Glomerular visceral epithelial cell (primary cell): ENCODE results near the gene GALNT9.
"Not testable (repeated sequence)": the region's sequence is repeated elsewhere in the genome, so short reads cannot be mapped to it uniquely, and the experiment has no call there.

Experiments
- DNase-seq: peaks from one replicate; pipeline ENCODE4 v3.0.0-alpha.2; 2016; ENCODE audit errors: extremely low spot score

The GALNT9 gene

DNA sequence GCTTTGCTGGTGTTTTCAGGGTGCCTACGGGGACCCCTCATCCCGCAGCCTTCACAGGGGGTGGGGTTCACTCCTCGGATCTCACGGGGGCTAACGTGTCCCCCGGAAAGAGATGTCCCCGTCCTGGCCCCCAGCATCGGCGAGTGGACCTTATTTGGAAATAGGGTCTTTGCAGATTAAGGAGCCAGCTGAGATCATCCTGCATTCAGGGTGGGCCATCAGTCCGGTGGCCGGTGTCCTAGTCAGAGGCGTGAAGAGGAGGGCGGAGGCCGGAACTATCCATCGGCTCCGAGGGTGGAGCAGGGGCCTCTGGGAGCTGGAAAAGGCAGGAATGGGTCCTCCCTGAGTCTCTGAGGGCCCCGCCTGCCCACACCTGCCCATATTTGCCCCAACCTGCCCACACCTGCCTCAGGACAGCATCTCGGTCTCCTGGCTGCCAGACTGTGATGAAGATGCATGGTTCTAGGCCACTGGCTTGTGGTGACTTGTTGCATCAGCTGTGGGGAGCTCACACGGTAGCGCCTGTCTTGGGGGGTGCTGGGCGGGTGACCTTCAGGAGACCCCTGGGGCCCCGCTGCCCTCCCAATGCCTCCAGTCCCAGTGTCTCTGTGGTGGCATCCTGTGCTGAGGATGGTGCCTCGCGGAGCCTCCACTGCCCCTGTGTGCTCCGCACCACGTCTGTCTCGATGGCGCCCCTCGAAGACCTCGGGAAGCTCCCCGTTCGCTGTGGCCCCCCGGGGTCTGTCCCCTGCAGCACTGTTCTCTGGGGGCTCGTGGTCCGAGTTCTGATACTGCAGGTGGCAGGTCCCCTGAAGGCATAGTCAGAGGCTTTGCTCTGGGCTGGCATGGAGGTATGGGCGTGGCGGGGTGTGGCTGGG is 170.5 kb downstream of the GALNT9 start:
- DNase-seq, result no peak

DNA sequence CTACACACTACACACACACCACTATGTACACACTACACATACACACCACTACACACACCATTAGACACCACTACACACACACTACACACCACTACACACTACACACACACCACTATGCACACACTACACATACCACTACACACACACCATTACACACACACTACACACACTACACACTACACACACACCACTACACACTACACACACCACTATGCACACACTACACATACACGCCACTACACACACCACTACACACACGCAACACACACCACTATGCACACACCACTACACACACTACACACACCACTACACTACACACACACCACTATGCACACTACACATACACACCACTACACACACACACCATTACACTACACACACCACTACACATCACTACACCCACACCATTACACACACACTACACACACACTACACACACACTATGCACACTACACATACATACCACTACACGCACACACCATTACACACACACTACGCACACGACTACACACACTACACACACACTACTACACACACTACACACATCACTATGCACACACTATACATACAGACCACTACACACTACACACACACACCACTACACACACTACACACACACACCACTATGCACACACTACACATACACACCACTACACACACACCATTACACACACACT is 171.5 kb downstream of the GALNT9 start:
- no peak for DNase-seq

DNA sequence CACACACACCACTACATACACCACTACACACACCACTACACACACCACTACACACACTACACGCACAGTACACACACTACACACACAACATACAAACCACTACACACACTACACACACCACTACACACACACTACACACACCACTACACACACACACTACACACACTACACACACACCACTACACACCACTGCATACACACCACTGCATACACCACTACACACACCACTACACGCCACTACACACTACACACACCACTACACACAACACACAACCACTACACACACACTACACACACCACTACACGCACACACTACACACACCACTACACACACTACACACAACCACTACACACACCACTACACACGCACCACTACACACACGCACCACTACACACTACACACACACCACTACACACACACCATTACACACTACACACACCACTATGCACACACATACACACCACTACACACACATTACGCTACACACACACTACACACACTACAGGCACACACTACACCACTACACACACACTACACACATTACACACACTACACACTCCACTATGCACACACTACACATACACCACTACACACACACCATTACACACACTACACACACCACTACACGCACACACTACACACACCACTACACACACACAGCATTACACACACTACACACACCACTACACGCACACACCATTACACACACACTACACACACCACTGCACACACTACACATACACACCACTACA is 172.6 kb downstream of the GALNT9 start:
- DNase-seq, result no peak

DNA sequence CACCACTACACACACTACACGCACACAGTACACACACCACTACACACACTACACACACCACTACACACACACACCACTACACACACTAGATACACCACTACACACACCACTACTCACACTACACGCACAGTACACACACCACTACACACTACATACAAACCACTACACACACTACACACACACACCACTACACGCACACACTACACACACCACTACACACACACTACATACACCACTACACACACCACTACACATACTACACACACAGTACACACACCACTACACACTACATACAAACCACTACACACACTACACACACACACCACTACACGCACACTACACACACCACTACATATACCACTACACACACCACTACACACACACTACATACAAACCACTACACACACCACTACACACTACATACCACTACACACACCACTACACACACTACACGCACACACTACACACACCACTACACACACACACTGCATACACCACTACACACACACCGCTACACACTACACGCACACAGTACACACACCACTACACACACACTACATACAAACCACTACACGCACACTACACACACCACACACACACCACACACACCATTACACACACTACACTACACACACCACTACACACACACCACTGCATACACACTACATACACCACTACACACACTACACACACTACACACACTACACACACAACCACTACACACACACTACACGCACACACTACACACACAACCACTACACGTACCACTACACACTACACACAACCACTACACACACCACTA is 173.4 kb downstream of the GALNT9 start:
- DNase-seq, result no peak

DNA sequence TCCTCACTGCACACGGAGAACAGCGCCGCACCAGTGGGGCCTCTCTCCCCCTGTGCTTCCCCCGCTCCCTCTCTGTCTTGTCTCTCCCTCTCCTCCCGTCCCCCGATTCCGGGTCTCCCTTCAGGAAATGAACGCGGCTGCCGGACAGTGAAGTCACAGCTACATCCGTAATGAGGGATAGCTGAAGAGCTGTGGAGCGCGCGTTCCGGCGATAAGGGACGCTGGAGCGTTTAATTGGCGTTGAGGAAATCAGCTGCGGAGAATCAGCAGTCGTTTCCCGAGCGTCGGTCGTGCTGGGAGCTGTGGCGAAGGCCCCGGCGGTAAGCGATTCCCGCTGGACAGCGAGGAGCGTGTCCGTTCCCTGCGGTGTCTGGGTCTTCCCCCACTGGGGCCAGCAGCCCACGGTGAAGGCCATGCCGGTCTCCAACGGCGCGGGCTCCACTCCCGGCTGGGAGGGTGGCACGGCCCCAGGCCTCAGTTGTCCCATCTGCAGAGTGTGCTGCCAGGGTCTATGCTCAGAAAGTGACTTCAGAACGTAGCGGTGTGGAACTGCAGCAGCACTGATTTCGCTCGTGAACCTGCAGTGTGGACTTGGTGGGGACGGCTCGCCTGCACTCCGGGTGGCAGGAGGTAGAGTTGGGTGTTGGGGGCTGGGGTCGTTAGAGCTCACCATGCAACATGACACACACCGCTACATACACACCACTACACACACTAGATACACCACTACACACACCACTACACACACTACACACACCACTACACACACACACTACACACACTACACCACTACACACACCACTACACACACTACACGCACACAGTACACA is 174.2 kb downstream of the GALNT9 start:
- DNase-seq, result no peak

DNA sequence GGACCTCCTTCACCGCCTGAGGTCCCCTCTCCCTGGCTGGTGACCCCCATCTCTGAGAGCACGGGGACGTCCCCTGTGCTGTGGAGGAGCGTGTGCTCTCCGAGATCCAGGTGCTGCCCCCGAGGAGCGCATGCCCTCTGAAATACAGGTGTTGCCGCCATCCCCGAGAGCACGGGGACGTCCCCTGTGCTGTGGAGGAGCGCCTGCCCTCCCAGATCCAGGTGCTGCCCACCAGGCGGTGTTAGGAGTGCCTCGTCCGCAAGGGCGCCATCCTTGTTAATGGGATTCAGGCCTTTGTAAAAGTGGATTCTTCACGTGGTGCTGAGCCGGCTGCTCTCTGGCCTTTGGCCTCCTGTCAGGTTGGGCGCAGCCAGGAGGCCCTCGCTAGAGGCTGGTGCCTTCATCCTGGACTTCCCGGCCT is 175.0 kb downstream of the GALNT9 start:
- no peak for DNase-seq

DNA sequence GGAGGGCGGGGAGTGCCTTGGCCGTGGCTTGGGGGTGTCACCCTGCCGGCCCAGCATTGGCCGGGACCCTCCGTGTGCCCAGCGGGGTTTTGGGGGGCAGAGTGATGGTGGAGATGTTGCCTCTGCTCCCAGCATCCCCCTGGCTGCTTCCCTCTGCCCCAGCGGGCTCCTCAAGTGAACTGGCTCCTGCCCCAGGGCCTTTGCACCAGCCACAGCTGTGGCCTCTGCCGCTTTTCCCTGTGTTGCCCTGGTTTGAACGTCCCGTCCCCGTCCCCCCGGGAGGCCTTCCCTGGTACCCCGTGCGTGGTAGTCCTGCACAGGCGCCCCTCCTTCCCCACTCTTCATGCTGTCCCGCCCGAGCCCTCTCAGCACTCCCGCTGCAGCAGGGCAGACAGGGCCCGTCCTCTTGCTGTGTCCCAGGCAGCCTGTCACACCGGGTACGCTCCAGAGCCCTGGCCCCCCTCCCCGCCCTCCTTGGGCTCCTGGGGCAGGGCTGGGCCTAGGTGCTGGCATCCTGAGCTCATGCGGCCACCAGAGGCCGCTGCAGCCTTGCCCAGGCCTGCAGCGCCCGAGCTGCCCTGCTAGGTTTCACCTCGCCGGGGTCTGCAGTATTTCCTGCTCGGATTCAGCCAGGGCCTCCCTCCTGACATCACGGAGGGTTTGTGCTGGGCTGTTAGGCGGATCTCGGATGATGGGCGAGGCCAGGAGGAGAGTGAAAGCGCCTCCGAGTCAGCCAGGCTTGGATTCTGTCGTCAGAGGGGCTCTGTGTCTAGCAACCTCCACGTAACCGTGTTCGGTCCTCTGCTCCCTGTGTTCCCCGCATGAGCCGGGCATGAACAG is 175.7 kb downstream of the GALNT9 start:
- DNase-seq, result peak; percentile 70

DNA sequence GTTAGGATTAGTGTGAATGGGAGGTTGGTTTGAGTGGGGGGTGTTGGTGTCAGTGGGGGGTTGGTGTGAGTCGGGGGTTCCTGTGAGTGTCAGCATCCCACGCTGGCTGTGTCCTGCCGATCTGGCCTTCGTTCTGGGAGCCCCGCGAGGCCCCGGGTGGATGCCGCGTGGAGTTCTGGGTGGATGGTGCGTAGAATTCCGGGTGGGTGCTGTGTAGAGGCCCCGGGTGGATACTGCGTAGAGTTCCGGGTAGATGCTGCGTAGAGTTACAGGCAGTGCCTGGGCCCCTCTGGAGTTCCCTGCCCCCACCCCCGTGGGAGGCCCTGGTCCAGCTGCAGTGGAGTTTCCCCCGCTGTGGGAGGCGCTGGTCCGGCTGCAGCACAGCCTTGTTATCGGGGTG is 176.4 kb downstream of the GALNT9 start:
- DNase-seq, result no peak

DNA sequence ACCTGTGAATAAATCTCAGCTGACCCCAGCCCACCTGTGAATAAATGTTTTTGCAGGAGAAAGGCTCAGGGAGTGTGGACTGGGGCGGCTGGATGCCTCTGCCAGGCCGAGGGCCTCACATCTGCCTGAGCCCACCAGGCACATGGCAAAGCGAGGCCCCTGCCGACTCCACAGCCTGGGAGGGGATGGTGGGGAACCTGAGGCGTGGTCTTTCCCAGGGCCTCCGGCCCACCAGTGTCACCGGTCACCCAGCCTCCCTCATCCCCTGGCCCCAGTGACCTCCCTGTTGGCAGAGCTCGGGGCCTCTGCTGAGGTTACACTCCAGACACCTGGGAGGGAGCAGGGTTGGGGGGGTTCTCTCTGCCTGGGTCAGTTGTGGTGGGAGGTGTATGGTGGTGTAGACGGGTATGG is 177.0 kb downstream of the GALNT9 start:
- DNase-seq, result no peak

DNA sequence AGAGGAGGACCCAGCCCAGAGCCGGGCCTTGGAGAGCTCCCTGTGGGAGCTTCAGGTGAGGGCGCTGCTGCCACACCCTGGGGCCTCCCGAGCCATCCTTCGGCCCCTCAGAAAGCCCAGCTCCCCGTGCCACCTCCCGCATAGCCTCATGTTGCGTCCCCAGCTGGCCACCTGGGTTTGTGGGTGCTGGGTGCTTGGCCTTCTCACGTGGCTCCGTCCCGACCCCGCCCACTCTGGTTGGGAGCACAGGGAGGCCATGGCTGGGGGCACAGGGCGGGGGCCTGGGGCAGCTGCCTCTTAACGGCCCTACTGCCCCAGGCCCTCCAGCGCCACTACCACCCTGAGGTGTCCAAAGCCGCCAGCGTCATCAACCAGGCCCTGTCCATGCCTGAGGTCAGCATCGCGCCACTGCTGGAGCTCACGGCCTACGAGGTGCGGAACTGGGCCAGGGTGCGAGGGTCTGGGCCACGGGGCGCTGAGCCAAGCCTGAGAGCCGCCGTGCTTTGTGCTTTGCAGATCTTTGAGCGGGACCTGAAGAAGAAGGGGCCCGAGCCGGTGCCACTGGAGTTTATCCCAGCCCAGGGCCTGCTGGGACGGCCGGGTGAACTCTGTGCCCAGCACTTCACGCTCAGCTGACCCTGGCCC is 177.5 kb downstream of the GALNT9 start:
- no peak for DNase-seq

DNA sequence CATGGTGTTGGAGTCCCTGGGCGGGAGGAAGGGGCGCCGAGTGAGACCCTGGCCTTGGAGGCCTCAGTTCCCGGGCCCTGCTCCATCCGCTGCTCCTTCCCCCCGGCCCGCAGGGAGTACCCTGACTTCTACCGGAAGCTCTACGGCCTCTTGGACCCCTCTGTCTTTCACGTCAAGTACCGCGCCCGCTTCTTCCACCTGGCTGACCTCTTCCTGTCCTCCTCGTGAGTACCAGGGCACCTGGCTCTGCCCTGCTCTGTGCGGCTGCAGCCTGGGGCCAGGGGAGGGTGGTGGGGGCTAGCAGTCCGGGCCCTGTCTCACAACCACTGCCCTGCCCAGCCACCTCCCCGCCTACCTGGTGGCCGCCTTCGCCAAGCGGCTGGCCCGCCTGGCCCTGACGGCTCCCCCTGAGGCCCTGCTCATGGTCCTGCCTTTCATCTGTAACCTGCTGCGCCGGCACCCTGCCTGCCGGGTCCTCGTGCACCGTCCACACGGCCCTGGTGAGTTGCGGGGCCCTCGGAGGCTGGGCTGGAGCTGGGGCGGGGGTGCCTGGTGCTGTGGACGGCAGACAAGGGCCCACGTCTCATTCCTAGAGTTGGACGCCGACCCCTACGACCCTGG is 178.1 kb downstream of the GALNT9 start:
- no peak for DNase-seq

DNA sequence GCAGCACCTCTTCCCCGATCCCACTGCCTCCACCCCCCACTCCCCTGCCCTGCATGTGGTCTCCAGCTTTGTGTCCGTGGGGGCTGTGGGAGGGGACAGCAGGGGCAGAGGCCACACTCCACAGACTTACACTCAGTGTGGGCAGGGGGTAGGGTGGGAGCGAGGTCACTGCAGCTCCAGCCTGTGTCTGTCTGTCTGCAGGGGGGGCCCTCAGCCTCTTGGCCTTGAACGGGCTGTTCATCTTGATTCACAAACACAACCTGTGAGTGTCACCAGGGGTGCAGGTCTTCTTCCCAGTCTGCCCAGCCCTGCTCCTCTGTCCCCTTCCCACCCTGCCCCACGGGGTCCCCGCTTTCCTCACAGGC is 178.6 kb downstream of the GALNT9 start:
- no peak for DNase-seq

DNA sequence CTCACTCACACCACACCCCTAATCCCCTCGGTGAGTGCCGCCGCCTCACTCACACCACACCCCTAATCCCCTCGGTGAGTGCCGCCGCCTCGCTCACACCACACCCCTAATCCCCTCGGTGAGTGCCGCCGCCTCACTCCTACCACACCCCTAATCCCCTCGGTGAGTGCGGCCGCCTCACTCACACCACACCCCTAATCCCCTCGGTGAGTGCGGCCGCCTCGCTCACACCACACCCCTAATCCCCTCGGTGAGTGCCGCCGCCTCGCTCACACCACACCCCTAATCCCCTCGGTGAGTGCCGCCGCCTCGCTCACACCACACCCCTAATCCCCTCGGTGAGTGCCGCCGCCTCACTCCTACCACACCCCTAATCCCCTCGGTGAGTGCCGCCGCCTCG is 179.9 kb downstream of the GALNT9 start:
- DNase-seq, result not testable (repeated sequence)

DNA sequence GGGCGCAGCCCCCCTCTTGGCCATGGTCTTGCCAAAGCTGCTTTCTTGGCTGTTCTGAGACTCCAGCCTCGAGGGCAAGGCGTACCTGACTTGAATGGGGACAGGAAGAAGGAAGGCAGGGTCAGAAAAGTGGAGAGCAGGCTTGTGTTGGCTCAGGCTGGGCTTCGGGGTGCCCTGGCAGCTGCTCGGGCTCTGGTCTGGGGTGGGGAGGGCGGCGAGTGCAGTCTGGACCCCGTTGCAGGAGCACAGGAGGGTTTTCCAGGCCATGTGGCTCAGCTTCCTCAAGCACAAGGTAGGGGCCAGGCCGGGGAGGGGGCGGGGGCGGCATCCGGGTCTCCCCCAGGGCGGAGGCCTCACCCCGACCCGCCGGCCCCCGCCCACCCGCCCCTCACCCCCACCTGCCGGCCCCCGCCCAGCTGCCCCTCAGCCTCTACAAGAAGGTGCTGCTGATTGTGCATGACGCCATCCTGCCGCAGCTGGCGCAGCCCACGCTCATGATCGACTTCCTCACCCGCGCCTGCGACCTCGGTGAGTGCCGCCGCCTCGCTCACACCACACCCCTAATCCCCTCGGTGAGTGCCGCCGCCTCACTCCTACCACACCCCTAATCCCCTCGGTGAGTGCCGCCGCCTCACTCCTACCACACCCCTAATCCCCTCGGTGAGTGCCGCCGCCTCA is 180.9 kb downstream of the GALNT9 start:
- no peak for DNase-seq

DNA sequence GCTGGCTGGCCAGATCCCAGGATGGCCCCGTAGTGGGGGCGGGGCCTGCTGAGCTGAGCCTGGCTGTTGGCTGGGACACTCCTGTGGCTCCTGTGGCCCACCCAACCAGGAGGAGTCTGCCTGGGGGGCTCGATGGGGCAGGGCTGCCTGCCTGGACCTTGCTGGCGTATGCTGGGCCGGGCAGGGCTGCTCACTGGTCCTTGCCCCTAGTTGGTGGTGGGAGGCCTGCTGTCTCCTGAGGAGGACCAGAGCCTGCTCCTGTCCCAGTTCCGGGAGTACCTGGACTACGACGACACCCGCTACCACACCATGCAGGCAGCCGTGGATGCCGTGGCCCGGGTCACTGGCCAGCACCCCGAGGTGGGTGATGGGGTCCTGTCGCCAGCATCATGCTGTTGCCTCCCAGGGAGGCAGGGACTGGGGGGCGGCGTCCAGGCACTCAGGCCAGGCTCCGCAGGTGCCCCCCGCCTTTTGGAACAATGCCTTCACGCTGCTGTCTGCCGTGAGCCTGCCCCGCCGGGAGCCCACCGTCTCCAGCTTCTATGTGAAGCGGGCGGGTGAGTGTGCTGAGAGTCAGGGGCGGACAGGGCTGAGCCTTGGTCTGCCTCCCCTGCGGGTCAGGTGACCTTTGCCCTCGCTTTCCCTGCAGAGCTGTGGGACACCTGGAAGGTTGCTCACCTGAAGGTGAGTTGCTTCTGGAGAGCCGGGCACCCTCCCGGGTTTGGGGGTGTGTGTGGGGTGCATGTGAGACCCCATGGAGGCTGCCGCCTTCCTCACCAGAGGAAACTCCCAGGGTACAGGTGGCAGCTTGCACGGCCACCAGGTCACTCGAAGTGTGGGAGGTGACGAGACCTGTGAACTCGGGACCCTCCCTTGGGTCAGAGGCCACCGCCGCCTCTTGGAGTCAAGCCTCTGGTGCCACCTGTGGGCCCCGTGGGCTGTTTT is 181.7 kb downstream of the GALNT9 start:
- no peak for DNase-seq

DNA sequence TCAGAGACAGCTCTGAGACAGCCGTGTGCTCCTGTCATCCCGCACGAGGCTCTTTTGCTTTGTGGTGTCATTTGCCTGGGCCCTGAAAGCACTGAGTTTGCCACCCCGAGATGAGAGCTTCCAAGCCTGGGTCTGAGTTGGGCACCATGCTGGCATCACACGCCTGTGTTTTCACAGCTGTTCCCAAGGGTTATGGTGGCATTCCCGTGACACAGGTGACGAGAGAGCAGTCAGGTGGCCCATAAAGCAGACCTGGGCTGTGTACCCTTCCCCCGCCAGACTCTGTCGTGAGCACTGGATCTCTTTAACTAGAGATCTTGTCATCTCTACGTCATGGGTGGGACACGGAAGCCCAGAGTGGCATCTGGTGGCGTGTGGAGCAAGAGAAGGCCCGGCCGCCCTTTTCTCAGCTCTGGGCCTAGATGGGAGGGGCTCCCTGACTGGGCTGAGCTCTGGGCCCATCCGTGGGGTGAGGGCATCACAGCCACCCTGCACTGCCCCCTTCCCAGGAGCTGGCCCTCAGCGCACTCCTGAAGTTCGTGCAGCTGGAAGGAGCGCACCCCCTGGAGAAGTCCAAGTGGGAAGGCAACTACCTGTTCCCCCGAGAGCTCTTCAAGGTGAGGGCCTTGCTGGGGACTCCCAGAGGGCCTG is 182.5 kb downstream of the GALNT9 start:
- no peak for DNase-seq
